OCI-LY3 (cell line): Measurements from ENCODE around the gene VPS25.

Source experiments
- H2AFZ ChIP-seq: fragments of 200-600, 300-600 bp; shearing (Covaris generic); 2 replicates; pipeline ENCODE4 v1.6.0; 2014; ENCODE audit warnings: antibody characterized with exemption, low read depth, low read length
- H3K27ac ChIP-seq: fragments of 200-600, 300-600 bp; sonication (generic); 2 replicates; pipeline ENCODE4 v1.5.1; 2014; ENCODE audit warnings: mild to moderate bottlenecking, low read length, moderate library complexity, mixed read lengths
- H3K27me3 ChIP-seq: fragments of 200-600, 300-600 bp; sonication (generic); 2 replicates; pipeline ENCODE4 v1.6.1; 2014; ENCODE audit warnings: low read depth, low read length, mixed read lengths
- H3K36me3 ChIP-seq: fragments of 200-600, 300-600 bp; sonication (generic); replicated peaks from 2 replicates; pipeline ENCODE3; 2014; ENCODE audit warnings: low read depth, low read length, mixed read lengths
- H3K4me1 ChIP-seq: fragments of 300-600, 200-600 bp; sonication (generic); 2 replicates; pipeline ENCODE4 v1.6.1; 2014; ENCODE audit warnings: low read length, mixed read lengths
- H3K4me2 ChIP-seq: fragments of 200-600, 300-600 bp; sonication (generic); 2 replicates; pipeline ENCODE4 v1.6.1; 2014; ENCODE audit warnings: low read length, mixed read lengths
- H3K4me3 ChIP-seq: fragments of 300-600, 200-600 bp; sonication (generic); 2 replicates; pipeline ENCODE4 v1.5.1; 2014; ENCODE audit warnings: antibody characterized with exemption, mild to moderate bottlenecking, low read length, moderate library complexity
- H3K79me2 ChIP-seq: fragments of 300-600, 200-600 bp; shearing (Covaris generic); 2 replicates; pipeline ENCODE4 v1.6.1; 2014; ENCODE audit warnings: mild to moderate bottlenecking, low read length, mixed read lengths
- H3K9ac ChIP-seq: fragments of 300-600, 200-600 bp; shearing (Covaris generic); 2 replicates; pipeline ENCODE4 v1.6.0; 2014; ENCODE audit warnings: mild to moderate bottlenecking, low read length, moderate library complexity
- H3K9me3 ChIP-seq: fragments of 200-600, 300-600 bp; shearing (Covaris generic); 2 replicates; pipeline ENCODE4 v1.6.1; 2014; ENCODE audit warnings: low read length, mixed read lengths; ENCODE audit not compliant: insufficient read depth
- H4K20me1 ChIP-seq: fragments of 200-600, 300-600 bp; sonication (generic); 2 replicates; pipeline ENCODE4 v1.6.1; 2016; ENCODE audit warnings: low read length, mixed read lengths; ENCODE audit not compliant: insufficient read depth
- CTCF ChIP-seq: fragments of 200-600, 300-600 bp; sonication (generic); IDR thresholded peaks from 2 replicates; pipeline ENCODE4 v1.5.1; 2014; ENCODE audit warnings: antibody characterized with exemption, low read length, low read depth
- EZH2phosphoT487 ChIP-seq: fragments of 200-600 bp; shearing (Covaris generic); IDR thresholded peaks from 2 replicates; pipeline ENCODE4 v1.6.1; 2018; ENCODE audit warnings: antibody characterized with exemption, mixed run types, low read depth

The VPS25 gene

GRCh38 chr17:42774066-42774745 lies 957 bp downstream of the VPS25 start:
- Histone ChIP-seq H3K4me2 (peak overlapping the region; percentile 88), H2AFZ (no peak overlapping the region), H3K9me3 (no peaks in the 10 kb centered on the region), H3K79me2 (peaks cover 9% of the 10 kb centered on the region), H3K27ac (peak overlapping the region; percentile 74), H3K4me1 (peaks cover 29% of the 10 kb centered on the region), H3K27me3 (no peaks in the 10 kb centered on the region), H4K20me1 (no peaks in the 10 kb centered on the region), H3K9ac (peak overlapping the region; percentile 98), H3K36me3 (peaks cover 24% of the 10 kb centered on the region), H3K4me3 (peak overlapping the region; percentile 93)
- TF ChIP-seq CTCF: no peak

- H3K27ac ChIP-seq: peak overlapping the region; percentile 74
- peaks cover 29% of the 10 kb centered on the region for H3K4me1 ChIP-seq
Measured at GRCh38 chr17:42775534-42776098, 2.4 kb downstream of the VPS25 start.

GRCh38 chr17:42778570-42778969 lies 5.3 kb downstream of the VPS25 start:
- no peak overlapping the region for H3K9ac ChIP-seq
- H3K27ac ChIP-seq: no peak overlapping the region

More at GRCh38 chr17:42775534-42776098, 2.4 kb downstream of the VPS25 start:
- peaks cover 9% of the 10 kb centered on the region for H3K79me2 ChIP-seq
- H3K27me3 ChIP-seq: no peaks in the 10 kb centered on the region
- no peak overlapping the region for H2AFZ ChIP-seq
- H3K4me2 ChIP-seq: peak overlapping the region; percentile 74
- TF ChIP-seq EZH2phosphoT487: no peak
- TF ChIP-seq CTCF: no peak
- H3K9me3 ChIP-seq: no peaks in the 10 kb centered on the region
- peak overlapping the region; percentile 53 for H3K4me3 ChIP-seq
- peaks cover 31% of the 10 kb centered on the region for H3K36me3 ChIP-seq
- peak overlapping the region; percentile 36; the same call in 1 of the 2 replicates for H3K9ac ChIP-seq
- no peaks in the 10 kb centered on the region for H4K20me1 ChIP-seq

More at GRCh38 chr17:42778570-42778969, 5.3 kb downstream of the VPS25 start:
- Histone ChIP-seq H3K4me1 (peaks cover 25% of the 10 kb centered on the region), H4K20me1 (no peaks in the 10 kb centered on the region), H3K4me3 (no peak overlapping the region), H3K4me2 (no peak overlapping the region), H3K79me2 (peaks cover 6% of the 10 kb centered on the region), H3K9me3 (no peaks in the 10 kb centered on the region), H3K36me3 (peaks cover 34% of the 10 kb centered on the region), H2AFZ (no peak overlapping the region), H3K27me3 (no peaks in the 10 kb centered on the region)
- TF ChIP-seq EZH2phosphoT487 (no peak), CTCF (no peak)
